Stimulated activated CD4-positive, alpha-beta T cell treated with anti-CD3 and anti-CD28 coated beads, Interleukin-2, amount 100 ng/mL, for 4 hours (primary cell): ENCODE measurements around the gene GNAQ.
A peak's percentile ranks its signal among the peaks of the same experiment; 100 is the strongest.

Source experiments
- DNase-seq: peaks from one replicate; pipeline ENCODE4 v3.0.0-alpha.2; 2020; ENCODE audit warnings: low read depth

Gene GNAQ

DNA sequence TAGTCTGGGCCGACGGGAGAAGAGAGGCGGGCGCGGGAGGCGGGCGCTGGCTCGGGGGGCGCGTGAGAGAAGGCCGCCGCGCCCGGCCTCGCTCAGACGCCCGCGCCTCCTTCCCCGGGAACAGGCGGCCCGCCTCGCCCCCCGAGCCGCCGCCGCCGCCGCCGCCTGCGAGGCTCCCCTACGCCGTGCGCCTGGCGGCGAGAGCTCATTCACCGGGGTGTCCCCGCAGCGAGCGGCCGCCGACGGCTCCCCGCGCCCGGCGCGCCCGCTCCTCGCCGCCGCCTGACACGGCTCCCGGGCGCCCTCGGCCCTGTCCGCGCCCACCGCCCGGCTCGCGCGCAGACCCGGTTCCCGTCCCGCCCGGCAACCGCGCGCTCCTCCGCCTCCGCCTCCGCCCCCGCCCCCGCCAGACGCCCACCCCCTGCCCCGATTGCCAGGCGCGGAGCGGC lies at the start of gene GNAQ:
TSS of gene GNAQ (minus strand) at position 368 of the 449 bp plus-strand sequence. CDS start 576 bp downstream, outside the sequence.
- no peak for DNase-seq

- DNase-seq: no peak
These were observed 43.0 kb upstream of the GNAQ start for GRCh38 chr9:78074385-78075291.

DNA sequence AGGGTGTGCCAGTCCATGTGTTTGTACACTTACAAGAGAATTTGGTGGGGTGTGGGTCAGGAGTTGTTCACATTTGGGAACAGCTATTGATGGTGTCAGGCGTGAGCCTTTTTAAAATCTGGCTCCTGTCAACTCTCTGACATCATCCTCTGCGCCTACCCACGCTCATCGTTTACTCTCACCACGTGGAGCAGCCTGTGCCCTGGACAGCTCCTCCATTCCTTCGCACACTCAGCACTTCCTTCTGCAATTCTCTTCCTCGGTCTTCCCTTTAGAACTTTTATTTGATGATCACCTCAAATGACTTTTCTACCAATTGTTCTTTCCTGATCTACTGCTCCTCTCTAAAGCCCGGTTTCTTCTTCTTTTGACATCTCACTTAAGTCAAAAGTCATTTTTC lies 42.1 kb upstream of the GNAQ start:
- DNase-seq: no peak

DNA sequence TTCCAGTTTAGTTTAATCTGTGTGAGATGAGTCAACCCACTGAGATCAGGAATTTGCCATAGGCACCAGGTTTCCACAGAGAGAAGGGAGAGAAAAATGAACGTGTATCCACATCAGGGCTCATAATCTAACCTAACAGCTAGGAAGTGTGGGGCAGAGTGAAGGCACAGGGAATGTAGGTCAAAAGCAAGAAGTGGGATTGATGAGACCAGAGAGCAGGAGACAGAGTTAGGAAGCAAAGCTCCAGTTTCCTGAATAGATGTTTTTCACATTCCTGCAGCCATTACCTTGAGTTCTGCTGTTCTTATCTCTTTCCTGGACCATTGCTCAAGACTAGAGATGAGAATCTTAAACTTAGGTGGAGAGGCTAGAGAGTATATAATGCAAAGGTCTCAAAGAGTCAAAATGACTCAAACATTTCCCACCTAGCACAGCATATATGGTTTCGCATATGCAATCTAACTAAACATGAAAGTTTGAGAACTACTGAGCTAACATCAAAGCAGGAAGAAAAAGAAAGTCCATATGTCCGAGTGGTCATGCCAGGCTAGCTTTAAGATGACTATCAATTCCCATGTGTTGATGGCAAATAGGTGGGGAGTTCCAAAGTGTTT lies 41.1 kb upstream of the GNAQ start:
- no peak for DNase-seq

- no peak for DNase-seq
These were observed 38.9 kb upstream of the GNAQ start for GRCh38 chr9:78070521-78070920.

DNA sequence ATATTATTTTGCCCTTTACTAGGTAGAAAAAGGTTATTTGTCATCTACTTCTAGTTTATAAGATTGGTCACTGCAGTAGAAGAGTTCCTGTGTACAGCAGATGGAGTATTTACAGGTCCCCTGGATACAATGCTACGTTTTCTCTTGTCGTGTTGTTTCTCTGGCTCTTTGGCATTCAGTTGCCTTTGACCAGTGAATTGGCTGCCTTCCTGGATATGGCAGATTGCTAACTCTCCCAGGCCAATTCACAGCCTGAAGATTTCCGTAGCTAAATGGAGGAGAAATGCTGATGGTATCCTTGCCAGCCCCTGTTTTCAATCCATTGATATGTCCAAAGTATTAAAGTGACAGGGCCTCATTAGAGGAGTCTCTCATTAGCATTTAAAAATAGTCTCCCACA lies 32.5 kb upstream of the GNAQ start:
- DNase-seq: no peak

DNA sequence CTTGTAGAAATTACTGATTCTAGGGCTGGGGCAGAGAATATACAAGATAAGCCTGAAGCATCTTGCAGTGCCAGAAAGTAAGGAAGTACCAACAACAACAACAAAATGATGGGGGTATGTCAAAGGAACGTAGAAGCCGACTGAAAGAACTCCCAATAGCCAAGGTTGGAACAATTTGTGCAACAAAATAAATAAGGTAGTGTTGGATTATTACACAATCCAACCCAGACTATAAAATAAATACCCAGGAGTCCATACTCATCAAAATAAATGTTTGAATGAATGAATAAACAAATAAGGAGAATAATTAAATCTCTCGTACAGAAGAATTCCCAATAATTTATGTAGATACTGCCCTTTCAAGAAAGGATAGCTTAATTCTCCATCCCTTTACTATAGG lies 31.1 kb upstream of the GNAQ start:
- no peak for DNase-seq

- peak; percentile 18 for DNase-seq
These were observed 22.6 kb upstream of the GNAQ start for GRCh38 chr9:78054218-78054617.

DNA sequence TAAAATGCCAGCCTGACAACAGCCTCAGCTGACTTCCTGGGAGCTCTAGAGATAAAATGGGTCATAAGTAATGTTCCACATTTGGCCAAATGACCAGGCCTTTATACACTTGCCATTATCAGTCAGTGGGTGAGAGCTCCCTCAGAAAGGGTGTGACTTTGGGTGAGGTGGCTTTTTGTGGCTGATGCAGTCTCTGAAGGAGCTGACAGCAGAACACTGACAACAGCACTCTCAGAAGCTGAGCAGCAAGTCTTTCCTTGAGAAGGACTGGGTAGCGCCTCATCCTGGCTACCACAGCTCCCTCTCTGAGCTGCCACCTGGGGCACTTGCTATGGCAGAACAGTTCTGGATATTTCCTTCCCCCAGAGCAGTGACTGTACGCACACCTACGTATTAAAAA lies 22.0 kb upstream of the GNAQ start:
- DNase-seq: no peak

DNA sequence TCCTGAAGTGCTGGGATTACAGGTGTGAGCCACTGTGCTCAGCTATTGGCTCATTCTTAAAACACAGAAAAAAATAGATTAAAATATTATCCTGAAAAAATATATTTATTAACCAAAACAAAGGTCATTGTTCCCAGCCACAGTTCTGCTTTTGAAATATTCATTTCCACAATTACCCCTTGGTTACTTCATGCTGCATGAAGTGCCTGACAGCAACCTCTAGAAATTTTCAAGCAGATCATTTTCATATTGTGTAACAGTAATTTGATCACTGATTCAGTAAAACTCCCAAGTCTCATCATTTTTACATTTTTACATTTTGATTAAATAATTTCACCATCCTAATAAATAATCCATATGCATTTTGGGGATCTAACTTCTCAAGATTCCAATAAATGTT lies 18.8 kb upstream of the GNAQ start:
- no peak for DNase-seq

DNA sequence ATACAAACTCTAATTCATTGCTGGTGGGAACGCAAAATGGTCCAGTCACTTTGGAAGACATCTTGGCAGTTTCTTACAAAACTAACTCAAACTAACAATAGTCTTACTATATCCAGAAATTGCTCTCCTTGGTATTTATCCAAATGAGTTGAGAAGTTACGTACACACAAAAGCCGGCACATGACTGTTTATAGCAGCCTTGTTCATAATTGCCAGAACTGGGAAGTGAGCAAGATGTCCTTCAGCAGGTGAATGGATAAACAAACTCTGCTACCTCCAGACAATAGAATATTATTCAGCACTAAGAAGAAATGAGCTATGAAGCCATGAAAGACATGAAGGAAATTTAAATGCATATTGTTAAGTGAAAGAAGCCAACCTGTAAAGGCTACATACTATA lies 17.9 kb upstream of the GNAQ start:
- no peak for DNase-seq

DNA sequence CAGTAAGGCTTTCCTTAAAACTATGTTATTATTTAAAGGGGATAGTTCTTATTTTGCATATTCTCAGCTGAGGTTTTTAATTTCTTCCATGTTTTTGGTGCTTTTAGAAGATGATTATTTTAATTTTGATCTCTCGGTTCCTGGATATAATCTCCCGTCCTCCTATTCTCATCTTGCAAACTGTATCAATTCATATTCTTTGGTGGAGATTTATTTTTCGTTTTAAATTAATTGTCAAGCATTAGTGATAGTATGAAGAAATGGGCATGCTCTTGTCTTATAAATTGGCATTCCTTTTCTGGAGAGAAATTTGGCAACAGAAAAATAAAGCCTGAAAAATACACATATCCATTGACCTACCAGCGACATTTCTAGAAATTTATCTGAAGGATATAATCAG lies 15.5 kb upstream of the GNAQ start:
- DNase-seq: no peak

- DNase-seq: no peak
These were observed 14.5 kb upstream of the GNAQ start for GRCh38 chr9:78046112-78046511.

DNA sequence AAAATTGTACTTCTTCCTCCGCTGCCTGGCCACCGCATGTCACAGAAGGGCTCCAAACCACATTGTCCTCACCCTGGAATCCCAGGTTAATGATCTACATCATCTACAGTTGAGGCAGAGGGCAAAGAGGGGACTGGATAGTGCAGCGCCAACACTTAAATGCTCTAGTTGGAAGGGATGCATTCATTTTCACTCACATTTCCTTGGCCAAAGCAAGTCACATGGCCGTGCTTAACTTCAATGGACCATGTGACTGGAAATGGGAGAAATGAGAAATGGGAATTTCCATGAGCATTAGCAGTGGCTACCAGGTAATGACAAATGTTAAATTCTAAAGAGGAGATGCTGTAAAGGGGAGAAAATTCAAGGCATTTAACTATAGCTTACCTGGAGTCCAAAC lies 13.3 kb upstream of the GNAQ start:
- no peak for DNase-seq

DNA sequence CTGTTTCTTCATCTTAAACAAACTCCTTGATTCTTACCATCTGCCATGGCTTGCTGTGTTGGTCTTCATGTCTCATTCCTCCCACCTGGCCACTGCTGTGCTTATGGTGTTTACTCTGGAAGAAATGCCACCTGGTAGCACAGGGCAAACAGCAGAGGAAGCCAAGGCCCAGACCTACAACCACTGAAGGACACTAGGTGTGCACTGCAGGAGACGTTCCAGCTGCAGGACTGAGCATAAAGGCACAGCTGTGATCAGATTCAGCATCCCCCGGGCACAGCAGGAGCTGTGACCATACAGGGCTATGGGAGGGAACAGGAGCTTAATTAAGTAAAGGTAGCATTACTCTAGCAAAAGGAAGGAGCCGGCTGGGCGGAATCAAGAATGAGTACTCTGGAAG lies 12.6 kb upstream of the GNAQ start:
- DNase-seq: no peak

DNA sequence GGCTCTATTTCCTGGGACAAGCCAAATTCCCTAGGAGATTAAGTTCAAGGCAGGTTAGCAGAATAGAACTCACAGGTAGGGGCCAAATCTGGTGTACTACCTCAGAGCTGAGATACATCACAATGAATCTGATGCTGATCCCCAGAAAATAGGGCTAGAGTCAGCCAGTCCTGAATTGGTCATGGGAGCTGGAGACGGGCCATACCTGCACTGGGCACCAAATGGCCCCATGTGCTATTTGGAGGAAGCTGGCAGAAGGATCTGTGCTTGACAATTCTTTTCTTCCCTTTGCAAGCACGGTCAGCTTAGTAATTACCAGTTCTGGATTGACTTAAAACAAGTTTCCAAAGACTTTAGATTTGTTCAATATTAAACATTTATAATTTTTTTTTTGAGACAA lies 10.4 kb upstream of the GNAQ start:
- DNase-seq: no peak

DNA sequence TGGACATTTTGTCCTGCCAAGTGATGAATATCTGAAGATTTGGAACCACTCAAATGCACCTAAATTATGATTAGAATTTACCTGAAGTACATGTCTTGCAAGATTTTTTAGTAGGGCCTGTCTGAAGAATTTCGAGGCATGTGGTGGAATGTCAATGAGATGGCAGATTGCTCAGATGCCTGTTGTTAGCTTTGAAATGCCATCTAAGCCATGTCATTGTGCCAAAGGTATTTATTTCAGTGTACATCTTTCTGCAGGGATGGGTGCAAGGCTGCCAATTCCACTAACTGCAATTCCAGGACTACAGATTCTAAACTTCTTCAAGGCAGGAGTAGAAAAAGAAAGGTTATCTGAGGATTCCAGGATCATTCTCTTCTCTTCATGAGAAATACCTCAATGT lies 9.1 kb upstream of the GNAQ start:
- no peak for DNase-seq

- DNase-seq: no peak
These were observed 7.1 kb upstream of the GNAQ start for GRCh38 chr9:78038620-78039300.

- DNase-seq: peak; percentile 43
These were observed 3.9 kb upstream of the GNAQ start for GRCh38 chr9:78035383-78035993.

GRCh38 chr9:78033870-78034269 lies 2.3 kb upstream of the GNAQ start:
- no peak for DNase-seq

GRCh38 chr9:78032730-78033457 lies 1.3 kb upstream of the GNAQ start:
- DNase-seq: no peak
